Stimulated activated CD8-positive, alpha-beta memory T cell treated with anti-CD3 and anti-CD28 coated beads, Interleukin-7, amount 100 ng/mL, for 1 hour (primary cell): ENCODE data around the gene SLC5A10.
"Not testable (repeated sequence)": the region's sequence is repeated elsewhere in the genome, so short reads cannot be mapped to it uniquely, and the experiment has no call there.

Experiments used
- DNase-seq, 2 donors: peaks; one replicate each; pipeline ENCODE4 v3.0.0-alpha.2; 2020; ENCODE audit warnings: low read depth in 2 of 2

The SLC5A10 gene

GRCh38 chr17:18947866-18948265 is 4.1 kb upstream of the SLC5A10 start:
- no peak for DNase-seq

GRCh38 chr17:18948476-18949006 is 3.4 kb upstream of the SLC5A10 start:
- no peak for DNase-seq

- no peak for DNase-seq
Observed at GRCh38 chr17:18949566-18949965, 2.4 kb upstream of the SLC5A10 start.

GRCh38 chr17:18950346-18950745 is 1.6 kb upstream of the SLC5A10 start:
- no peak for DNase-seq

GRCh38 chr17:18950944-18951905 is 740 bp upstream of the SLC5A10 start:
- DNase-seq: no peak

- no peak for DNase-seq
Observed at GRCh38 chr17:18953231-18953728, 1.3 kb downstream of the SLC5A10 start.

GRCh38 chr17:18954321-18954720 is 2.4 kb downstream of the SLC5A10 start:
- DNase-seq: no peak

GRCh38 chr17:18955009-18955408 is 3.0 kb downstream of the SLC5A10 start:
- no peak for DNase-seq

- DNase-seq: not testable (repeated sequence)
Observed at GRCh38 chr17:18956021-18956420, 4.1 kb downstream of the SLC5A10 start.

- no peak for DNase-seq
Observed at GRCh38 chr17:18956581-18956980, 4.6 kb downstream of the SLC5A10 start.

- DNase-seq: no peak
Observed at GRCh38 chr17:18957831-18958230, 5.9 kb downstream of the SLC5A10 start.

- DNase-seq: no peak
Observed at GRCh38 chr17:18958611-18959010, 6.6 kb downstream of the SLC5A10 start.

GRCh38 chr17:18959071-18959844 is 7.3 kb downstream of the SLC5A10 start:
- DNase-seq: no peak

GRCh38 chr17:18959845-18960240 is 7.9 kb downstream of the SLC5A10 start:
- DNase-seq: no peak

GRCh38 chr17:18960241-18960665 is 8.3 kb downstream of the SLC5A10 start:
- no peak for DNase-seq

- peak; percentile 53 to 71 for DNase-seq
Observed at GRCh38 chr17:18960803-18961511, 9.0 kb downstream of the SLC5A10 start.

GRCh38 chr17:18961634-18962493 is 9.9 kb downstream of the SLC5A10 start:
- DNase-seq: no peak

GRCh38 chr17:18962494-18962815 is 10.5 kb downstream of the SLC5A10 start:
- DNase-seq: no peak

- no peak for DNase-seq
Observed at GRCh38 chr17:18963126-18964017, 11.4 kb downstream of the SLC5A10 start.

GRCh38 chr17:18964018-18964351 is 12.0 kb downstream of the SLC5A10 start:
- DNase-seq: no peak
